ENCODE data around the gene CLCNKB. TPM values are rescaled to one million over a fixed set of nuclear protein-coding genes. Genes with fewer than 3 reads are reported as not detected.

Gene CLCNKB
- total and polyA plus RNA-seq, 2 of the 13 experiments (the other 11 are each of a cell fraction or from before 2014, with no cell fraction given): 0.04 TPM; not detected in 1

- TF ChIP-seq ZNF710 (CRISPR knock-in tag; IDR thresholded peaks at IDR 0.05; ENCODE audit: borderline replicate concordance) (no peak), SSRP1 (CRISPR knock-in tag; IDR thresholded peaks at IDR 0.05) (no peak), ZNF136 (CRISPR knock-in tag; IDR thresholded peaks at IDR 0.05; ENCODE audit: low read depth) (no peak), ZFP90 (CRISPR knock-in tag; IDR thresholded peaks at IDR 0.05; ENCODE audit: borderline replicate concordance) (no peak), ZFP36 (IDR thresholded peaks at IDR 0.05; ENCODE audit: borderline replicate concordance, low read depth, low read length, partially characterized antibody) (no peak), ZNF180 (CRISPR knock-in tag; IDR thresholded peaks at IDR 0.05; ENCODE audit: borderline replicate concordance, low read depth) (no peak), HNF4G (IDR thresholded peaks at IDR 0.05; ENCODE audit: borderline replicate concordance, low read depth, low read length) (peak; percentile 60; the same call in 1 of the 2 replicates), HNF4G (CRISPR knock-in tag; IDR thresholded peaks at IDR 0.05; ENCODE audit: borderline replicate concordance, low read depth) (0 out of 2 replicates have a peak, but pooled peaks have one; percentile 48), KDM6A (CRISPR knock-in tag; IDR thresholded peaks at IDR 0.05; ENCODE audit: low read depth) (no peak), FOXC1 (CRISPR knock-in tag; IDR thresholded peaks at IDR 0.05; ENCODE audit: borderline replicate concordance) (no peak), ZFX (CRISPR knock-in tag; IDR thresholded peaks at IDR 0.05; ENCODE audit: low read depth) (no peak), MEIS1 (CRISPR knock-in tag; IDR thresholded peaks at IDR 0.05; ENCODE audit: borderline replicate concordance) (no peak), MXI1 (IDR thresholded peaks at IDR 0.05; ENCODE audit: borderline replicate concordance, low read depth, low read length) (peak; percentile 77; the same call in 2 of the 3 replicates), HOXA7 (CRISPR knock-in tag; IDR thresholded peaks at IDR 0.05) (no peak), PRPF4 (IDR thresholded peaks at IDR 0.05; ENCODE audit: low read depth, low read length, poor library complexity, severe bottlenecking) (no peak), CCDC6 (CRISPR knock-in tag; IDR thresholded peaks at IDR 0.05) (no peak)
- TF ChIP-seq, protein P1, sequence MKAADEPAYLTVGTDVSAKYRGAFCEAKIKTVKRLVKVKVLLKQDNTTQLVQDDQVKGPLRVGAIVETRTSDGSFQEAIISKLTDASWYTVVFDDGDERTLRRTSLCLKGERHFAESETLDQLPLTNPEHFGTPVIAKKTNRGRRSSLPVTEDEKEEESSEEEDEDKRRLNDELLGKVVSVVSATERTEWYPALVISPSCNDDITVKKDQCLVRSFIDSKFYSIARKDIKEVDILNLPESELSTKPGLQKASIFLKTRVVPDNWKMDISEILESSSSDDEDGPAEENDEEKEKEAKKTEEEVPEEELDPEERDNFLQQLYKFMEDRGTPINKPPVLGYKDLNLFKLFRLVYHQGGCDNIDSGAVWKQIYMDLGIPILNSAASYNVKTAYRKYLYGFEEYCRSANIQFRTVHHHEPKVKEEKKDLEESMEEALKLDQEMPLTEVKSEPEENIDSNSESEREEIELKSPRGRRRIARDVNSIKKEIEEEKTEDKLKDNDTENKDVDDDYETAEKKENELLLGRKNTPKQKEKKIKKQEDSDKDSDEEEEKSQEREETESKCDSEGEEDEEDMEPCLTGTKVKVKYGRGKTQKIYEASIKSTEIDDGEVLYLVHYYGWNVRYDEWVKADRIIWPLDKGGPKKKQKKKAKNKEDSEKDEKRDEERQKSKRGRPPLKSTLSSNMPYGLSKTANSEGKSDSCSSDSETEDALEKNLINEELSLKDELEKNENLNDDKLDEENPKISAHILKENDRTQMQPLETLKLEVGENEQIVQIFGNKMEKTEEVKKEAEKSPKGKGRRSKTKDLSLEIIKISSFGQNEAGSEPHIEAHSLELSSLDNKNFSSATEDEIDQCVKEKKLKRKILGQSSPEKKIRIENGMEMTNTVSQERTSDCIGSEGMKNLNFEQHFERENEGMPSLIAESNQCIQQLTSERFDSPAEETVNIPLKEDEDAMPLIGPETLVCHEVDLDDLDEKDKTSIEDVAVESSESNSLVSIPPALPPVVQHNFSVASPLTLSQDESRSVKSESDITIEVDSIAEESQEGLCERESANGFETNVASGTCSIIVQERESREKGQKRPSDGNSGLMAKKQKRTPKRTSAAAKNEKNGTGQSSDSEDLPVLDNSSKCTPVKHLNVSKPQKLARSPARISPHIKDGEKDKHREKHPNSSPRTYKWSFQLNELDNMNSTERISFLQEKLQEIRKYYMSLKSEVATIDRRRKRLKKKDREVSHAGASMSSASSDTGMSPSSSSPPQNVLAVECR (CRISPR knock-in tag; IDR thresholded peaks at IDR 0.05; ENCODE audit: borderline replicate concordance): 0 out of 2 replicates have a peak, but pooled peaks have one; percentile 36
- TF ChIP-seq, protein P2, sequence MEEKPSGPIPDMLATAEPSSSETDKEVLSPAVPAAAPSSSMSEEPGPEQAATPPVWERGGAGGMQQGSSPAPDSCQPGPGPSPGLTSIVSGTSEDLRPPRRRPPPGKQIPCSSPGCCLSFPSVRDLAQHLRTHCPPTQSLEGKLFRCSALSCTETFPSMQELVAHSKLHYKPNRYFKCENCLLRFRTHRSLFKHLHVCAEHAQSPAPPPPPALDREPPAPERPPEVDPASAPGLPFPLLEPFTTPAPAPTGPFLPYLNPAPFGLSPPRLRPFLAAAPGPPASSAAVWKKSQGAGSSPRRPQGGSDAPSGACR (CRISPR knock-in tag; IDR thresholded peaks at IDR 0.05): 0 out of 2 replicates have a peak, but pooled peaks have one; percentile 25
- TF ChIP-seq, protein P3, sequence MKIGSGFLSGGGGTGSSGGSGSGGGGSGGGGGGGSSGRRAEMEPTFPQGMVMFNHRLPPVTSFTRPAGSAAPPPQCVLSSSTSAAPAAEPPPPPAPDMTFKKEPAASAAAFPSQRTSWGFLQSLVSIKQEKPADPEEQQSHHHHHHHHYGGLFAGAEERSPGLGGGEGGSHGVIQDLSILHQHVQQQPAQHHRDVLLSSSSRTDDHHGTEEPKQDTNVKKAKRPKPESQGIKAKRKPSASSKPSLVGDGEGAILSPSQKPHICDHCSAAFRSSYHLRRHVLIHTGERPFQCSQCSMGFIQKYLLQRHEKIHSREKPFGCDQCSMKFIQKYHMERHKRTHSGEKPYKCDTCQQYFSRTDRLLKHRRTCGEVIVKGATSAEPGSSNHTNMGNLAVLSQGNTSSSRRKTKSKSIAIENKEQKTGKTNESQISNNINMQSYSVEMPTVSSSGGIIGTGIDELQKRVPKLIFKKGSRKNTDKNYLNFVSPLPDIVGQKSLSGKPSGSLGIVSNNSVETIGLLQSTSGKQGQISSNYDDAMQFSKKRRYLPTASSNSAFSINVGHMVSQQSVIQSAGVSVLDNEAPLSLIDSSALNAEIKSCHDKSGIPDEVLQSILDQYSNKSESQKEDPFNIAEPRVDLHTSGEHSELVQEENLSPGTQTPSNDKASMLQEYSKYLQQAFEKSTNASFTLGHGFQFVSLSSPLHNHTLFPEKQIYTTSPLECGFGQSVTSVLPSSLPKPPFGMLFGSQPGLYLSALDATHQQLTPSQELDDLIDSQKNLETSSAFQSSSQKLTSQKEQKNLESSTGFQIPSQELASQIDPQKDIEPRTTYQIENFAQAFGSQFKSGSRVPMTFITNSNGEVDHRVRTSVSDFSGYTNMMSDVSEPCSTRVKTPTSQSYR (CRISPR knock-in tag; IDR thresholded peaks at IDR 0.05; ENCODE audit: borderline replicate concordance): peak; percentile 71; the same call in 1 of the 2 replicates
These were observed 23.7 kb downstream of the CLCNKB start (continued) for GRCh38 chr1:16067127-16067768.

Data from HepG2 (cell line).